HEK293T (cell line): ENCODE data around the gene ATP11A.

ENCODE experiments used
- FOXA1 ChIP-seq: fragments of 450-650 bp; IDR thresholded peaks from 2 replicates; pipeline ENCODE4 v1.6.1; 2016; ENCODE audit warnings: mild to moderate bottlenecking
- FOXK2 ChIP-seq: fragments of 450-650 bp; IDR thresholded peaks from 2 replicates; pipeline ENCODE4 v1.6.1; 2016; ENCODE audit warnings: mild to moderate bottlenecking
- NFRKB ChIP-seq: fragments of 450-650 bp; IDR thresholded peaks from 2 replicates; pipeline ENCODE4 v1.6.1; 2016; ENCODE audit warnings: mild to moderate bottlenecking, moderate library complexity
- SP1 ChIP-seq: fragments of 450-650 bp; IDR thresholded peaks from 2 replicates; pipeline ENCODE4 v1.6.1; 2017
- SUZ12 ChIP-seq: fragments of 450-650 bp; IDR thresholded peaks from 2 replicates; pipeline ENCODE4 v1.6.1; 2016; ENCODE audit warnings: mild to moderate bottlenecking
- ZNF384 ChIP-seq: fragments of 450-650 bp; IDR thresholded peaks from 2 replicates; pipeline ENCODE4 v1.6.1; 2016
- TF ChIP-seq, protein P1 (sequence below): fragments of 450-650 bp; IDR thresholded peaks from 2 replicates; pipeline ENCODE4 v1.6.1; 2016

DNA sequence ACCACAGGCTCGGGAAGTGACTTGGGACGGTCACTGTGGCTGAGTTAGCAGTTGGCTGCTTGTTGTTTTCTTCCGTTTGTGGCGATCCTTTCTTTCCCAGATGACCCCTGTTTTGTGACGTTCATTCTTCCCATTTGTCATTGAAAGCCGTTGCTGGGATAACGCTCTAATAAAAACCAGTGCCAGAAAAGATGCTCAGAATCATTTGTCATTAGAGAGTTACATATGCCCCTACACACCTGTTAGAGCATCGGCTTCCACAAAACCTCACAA, 239.9 kb downstream of the ATP11A start:
- TF ChIP-seq, protein P1, sequence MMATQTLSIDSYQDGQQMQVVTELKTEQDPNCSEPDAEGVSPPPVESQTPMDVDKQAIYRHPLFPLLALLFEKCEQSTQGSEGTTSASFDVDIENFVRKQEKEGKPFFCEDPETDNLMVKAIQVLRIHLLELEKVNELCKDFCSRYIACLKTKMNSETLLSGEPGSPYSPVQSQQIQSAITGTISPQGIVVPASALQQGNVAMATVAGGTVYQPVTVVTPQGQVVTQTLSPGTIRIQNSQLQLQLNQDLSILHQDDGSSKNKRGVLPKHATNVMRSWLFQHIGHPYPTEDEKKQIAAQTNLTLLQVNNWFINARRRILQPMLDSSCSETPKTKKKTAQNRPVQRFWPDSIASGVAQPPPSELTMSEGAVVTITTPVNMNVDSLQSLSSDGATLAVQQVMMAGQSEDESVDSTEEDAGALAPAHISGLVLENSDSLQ, result no peak
- no peak for TF ChIP-seq SP1
- TF ChIP-seq NFRKB, result no peak
- no peak for TF ChIP-seq SUZ12
- no peak for TF ChIP-seq ZNF384
- TF ChIP-seq FOXA1, result no peak
- TF ChIP-seq FOXK2, result no peak
